Cardiac septum (tissue), 1 donor: ENCODE measurements around the gene IZUMO4. TPM values are rescaled to one million over a fixed set of nuclear protein-coding genes. Genes with fewer than 3 reads are reported as not detected.

Experiments used
- DNase-seq: peaks from one replicate; pipeline ENCODE4 v3.0.0-alpha.2; 2020; ENCODE audit warnings: low spot score
- intact Hi-C: fragments of 100-400 bp; cut with DNase I; formaldehyde crosslinking; loops from one replicate; pipeline ENCODE4 v1.14.0; 2022
- total RNA-seq: library from RNA; stranded (reverse); fragmentation: NEBNext Ultra II Directional; extraction: Animal tissue kit (Norgen Biotek cat#: 25700); gene quantifications from one replicate; pipeline ENCODE4 v1.2.1, GENCODE V29; 2021
- donor health status: DM: no; HTN: no; CAD: no.

IZUMO4 gene
- total RNA-seq, 1 donor from 2014 or later: 4.3 TPM

- intact Hi-C loops: no loop called here
- no peak for DNase-seq
Observed at GRCh38 chr19:2099054-2099501, 2.4 kb downstream of the IZUMO4 start.

GRCh38 chr19:2099937-2100718 lies 3.4 kb downstream of the IZUMO4 start:
- no peak for DNase-seq
- intact Hi-C loops: no loop called here

GRCh38 chr19:2100719-2101061 lies 4.0 kb downstream of the IZUMO4 start:
- intact Hi-C loops: no loop called here
- DNase-seq: no peak

GRCh38 chr19:2101417-2102335 lies 5.0 kb downstream of the IZUMO4 start:
- intact Hi-C loops: no loop called here
- DNase-seq: no peak

- intact Hi-C loops: no loop called here
- DNase-seq: no peak
Observed at GRCh38 chr19:2103045-2103707, 6.5 kb downstream of the IZUMO4 start.

GRCh38 chr19:2108251-2109016 lies 11.7 kb downstream of the IZUMO4 start:
- intact Hi-C loops: no loop called here

GRCh38 chr19:2109046-2109864 lies 12.5 kb downstream of the IZUMO4 start:
- intact Hi-C loops: no loop called here

More at GRCh38 chr19:2108251-2109016, 11.7 kb downstream of the IZUMO4 start:
- DNase-seq: no peak

GRCh38 chr19:2110822-2111221 lies 14.1 kb downstream of the IZUMO4 start:
- no peak for DNase-seq
- intact Hi-C loops: no loop called here

More at GRCh38 chr19:2109046-2109864, 12.5 kb downstream of the IZUMO4 start:
- no peak for DNase-seq

- no peak for DNase-seq
- intact Hi-C loops: no loop called here
Observed at GRCh38 chr19:2111425-2111824, 14.7 kb downstream of the IZUMO4 start.

GRCh38 chr19:2111886-2112285 lies 15.2 kb downstream of the IZUMO4 start:
- intact Hi-C loops: no loop called here
- DNase-seq: no peak

GRCh38 chr19:2112516-2113320 lies 16.0 kb downstream of the IZUMO4 start:
- intact Hi-C loops: no loop called here
- no peak for DNase-seq

- DNase-seq: no peak
- intact Hi-C loops: no loop called here
Observed at GRCh38 chr19:2113439-2114211, 16.9 kb downstream of the IZUMO4 start.

GRCh38 chr19:2114218-2114617 lies 17.5 kb downstream of the IZUMO4 start:
- intact Hi-C loops: no loop called here
- DNase-seq: no peak

- intact Hi-C loops: no loop called here
- DNase-seq: no peak
Observed at GRCh38 chr19:2114821-2115220, 18.1 kb downstream of the IZUMO4 start.

- DNase-seq: no peak
- intact Hi-C loops: no loop called here
Observed at GRCh38 chr19:2115324-2115723, 18.6 kb downstream of the IZUMO4 start.

- DNase-seq: no peak
Observed at GRCh38 chr19:2115911-2116426, 19.3 kb downstream of the IZUMO4 start.

GRCh38 chr19:2116507-2116906 lies 19.8 kb downstream of the IZUMO4 start:
- DNase-seq: no peak
- intact Hi-C loops: no loop called here

More at GRCh38 chr19:2115911-2116426, 19.3 kb downstream of the IZUMO4 start:
- intact Hi-C loops: no loop called here
